Neuronal stem cell (in vitro differentiated cells): ENCODE measurements around the gene AXIN1.

Source experiments
- DNase-seq: peaks from one replicate; pipeline ENCODE4 v3.0.0-alpha.2; 2013; ENCODE audit warnings: low spot score
- H2AFZ ChIP-seq: one replicate; pipeline ENCODE4 v1.6.1; 2013; ENCODE audit warnings: mild to moderate bottlenecking, low read length, inconsistent platforms
- H2AK5ac ChIP-seq: 2 replicates; pipeline ENCODE4 v1.6.1; 2013; ENCODE audit warnings: low read depth, mild to moderate bottlenecking, inconsistent platforms, low read length, moderate library complexity, mixed read lengths
- H2BK120ac ChIP-seq: 2 replicates; pipeline ENCODE4 v1.6.1; 2013; ENCODE audit warnings: low read depth, mild to moderate bottlenecking, inconsistent platforms, low read length, moderate library complexity, mixed read lengths
- H2BK12ac ChIP-seq: one replicate; pipeline ENCODE4 v1.6.1; 2013; ENCODE audit warnings: low read length, inconsistent platforms
- H2BK15ac ChIP-seq: 2 replicates; pipeline ENCODE4 v1.6.1; 2013; ENCODE audit warnings: mild to moderate bottlenecking, low read length, inconsistent platforms, mixed read lengths
- H2BK5ac ChIP-seq: one replicate; pipeline ENCODE4 v1.6.1; 2013; ENCODE audit warnings: inconsistent platforms, mild to moderate bottlenecking, low read length, moderate library complexity
- H3K14ac ChIP-seq: one replicate; pipeline ENCODE4 v1.6.1; 2013; ENCODE audit warnings: low read length, inconsistent platforms
- H3K18ac ChIP-seq: 2 replicates; pipeline ENCODE4 v1.6.1; 2013; ENCODE audit warnings: low read length, inconsistent platforms
- H3K23ac ChIP-seq: 2 replicates; pipeline ENCODE4 v1.6.1; 2013; ENCODE audit warnings: low read depth, mild to moderate bottlenecking, mixed read lengths, low read length, inconsistent platforms; ENCODE audit not compliant: poor library complexity
- H3K27ac ChIP-seq: replicated peaks from 3 replicates; pipeline ENCODE4 v1.5.1; 2013; ENCODE audit warnings: low read length, inconsistent platforms
- H3K27me3 ChIP-seq, 3 experiments: 2 replicates each; pipeline ENCODE4 v1.6.1; 2013; ENCODE audit warnings: low read length in 3 of 3, mild to moderate bottlenecking in 2 of 3, inconsistent platforms in 1 of 3, low read depth in 1 of 3, mixed read lengths in 1 of 3, moderate library complexity in 1 of 3; ENCODE audit not compliant: control insufficient read depth in 3 of 3, insufficient read depth in 3 of 3
- H3K36me3 ChIP-seq, 2 donors: replicated peaks in 1 of 2; 2 replicates each; pipeline ENCODE4 v1.6.1; 2013; ENCODE audit warnings: low read length in 2 of 2; ENCODE audit not compliant: control insufficient read depth in 2 of 2, insufficient read depth in 2 of 2
- H3K4ac ChIP-seq: 2 replicates; pipeline ENCODE4 v1.6.1; 2013; ENCODE audit warnings: inconsistent platforms, mild to moderate bottlenecking, low read length, moderate library complexity
- H3K4me1 ChIP-seq, 2 donors: 1 replicate in 1 of 2; 2 replicates in 1 of 2; pipeline ENCODE4 v1.6.1; 2013; ENCODE audit warnings: low read length in 2 of 2, low read depth in 1 of 2; ENCODE audit not compliant: control insufficient read depth in 2 of 2, insufficient read depth in 1 of 2
- H3K4me2 ChIP-seq: one replicate; pipeline ENCODE4 v1.6.1; 2013; ENCODE audit warnings: mild to moderate bottlenecking, low read length, inconsistent platforms; ENCODE audit not compliant: insufficient read depth, poor library complexity, severe bottlenecking
- H3K4me3 ChIP-seq, 2 donors: 2 replicates each; pipeline ENCODE4 v1.5.1; 2013; ENCODE audit warnings: low read length in 2 of 2, mild to moderate bottlenecking in 2 of 2, inconsistent platforms in 1 of 2, moderate library complexity in 1 of 2
- H3K79me1 ChIP-seq: one replicate; pipeline ENCODE4 v1.6.1; 2013; ENCODE audit warnings: low read depth, mild to moderate bottlenecking, inconsistent platforms, low read length, moderate library complexity
- H3K9ac ChIP-seq: one replicate; pipeline ENCODE4 v1.6.1; 2013; ENCODE audit warnings: mild to moderate bottlenecking, low read depth, low read length, inconsistent platforms; ENCODE audit not compliant: poor library complexity
- H3K9me3 ChIP-seq, 2 donors: replicated peaks in 1 of 2; 2 replicates each; pipeline versions ENCODE3 to v1.6.1; 2013; ENCODE audit warnings: low read length in 2 of 2, mild to moderate bottlenecking in 2 of 2, inconsistent platforms in 1 of 2, low read depth in 1 of 2, mixed read lengths in 1 of 2, moderate library complexity in 1 of 2; ENCODE audit not compliant: control insufficient read depth in 2 of 2, insufficient read depth in 1 of 2
- H4K8ac ChIP-seq: one replicate; pipeline ENCODE4 v1.6.1; 2013; ENCODE audit warnings: low read depth, mild to moderate bottlenecking, inconsistent platforms, low read length, moderate library complexity
- H4K91ac ChIP-seq: one replicate; pipeline ENCODE4 v1.6.1; 2013; ENCODE audit warnings: low read length, low read depth, mild to moderate bottlenecking, inconsistent platforms; ENCODE audit not compliant: poor library complexity
- WGBS, 2 donors: extraction: QIAGEN DNeasy Blood & Tissue Kit; methylation state at CpG; one replicate each; pipeline ENCODE4 v1.1.7; 2013; ENCODE audit warnings: missing lambda C conversion rate in 2 of 2, mixed read lengths in 1 of 2; ENCODE audit not compliant: insufficient read length in 2 of 2, insufficient replicate concordance in 1 of 2; ENCODE audit errors: extremely low coverage in 2 of 2; 5-methylcytosine and 5-hydroxymethylcytosine counted together

The AXIN1 gene

DNA sequence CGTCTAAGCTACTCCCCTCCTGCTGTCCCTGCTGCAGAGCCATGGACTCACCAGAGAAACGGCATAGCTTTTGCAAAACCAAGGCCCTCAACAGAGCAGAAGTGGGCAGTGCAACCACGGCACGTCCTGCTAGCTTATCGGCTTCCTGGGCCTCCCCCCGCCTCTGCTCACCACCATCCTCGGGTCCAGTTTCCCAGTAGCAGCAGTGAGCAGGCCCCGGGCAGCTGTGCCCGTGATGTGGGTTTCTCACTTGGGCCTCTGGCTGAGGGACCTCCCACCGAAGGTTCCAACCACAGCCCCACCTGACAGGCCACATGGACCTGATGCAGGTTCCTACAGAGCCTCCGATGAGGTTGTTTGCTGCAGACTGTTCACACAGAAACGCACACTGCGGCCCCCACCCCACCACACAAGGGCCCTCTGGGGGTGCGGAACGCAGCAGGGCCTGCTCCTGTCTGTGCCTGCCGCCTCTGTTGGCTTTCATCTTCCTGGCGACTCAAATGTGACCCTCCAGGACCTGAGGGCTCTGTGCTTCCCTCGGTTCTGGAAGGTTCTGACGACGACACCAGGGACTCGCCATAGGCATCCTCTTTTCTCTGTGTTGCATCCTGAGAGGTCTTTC, 44.7 kb downstream of the AXIN1 start:
- Histone ChIP-seq H3K4me1 (no peaks in the 10 kb centered on the region), H3K4ac (no peak overlapping the region), H2AFZ (no peak overlapping the region), H3K9me3 (no peaks in the 10 kb centered on the region), H4K8ac (no peak overlapping the region), H3K9ac (no peak overlapping the region), H2BK12ac (no peak overlapping the region), H3K36me3 (peaks cover 40 to 71% of the 10 kb centered on the region in 2 donors), H2BK15ac (no peak overlapping the region), H2AK5ac (no peak overlapping the region), H4K91ac (no peak overlapping the region), H3K4me2 (no peak overlapping the region), H3K23ac (no peak overlapping the region), H3K18ac (no peak overlapping the region), H3K14ac (no peak overlapping the region), H3K4me3 (no peak overlapping the region), H3K27me3 (no peaks in the 10 kb centered on the region), H2BK5ac (no peak overlapping the region), H2BK120ac (no peak overlapping the region), H3K79me1 (peaks cover 17% of the 10 kb centered on the region), H3K27ac (no peak overlapping the region)
- no peak for DNase-seq
- WGBS, 2 donors = no CpG with 5 or more reads among the region's 21 CpGs

DNA sequence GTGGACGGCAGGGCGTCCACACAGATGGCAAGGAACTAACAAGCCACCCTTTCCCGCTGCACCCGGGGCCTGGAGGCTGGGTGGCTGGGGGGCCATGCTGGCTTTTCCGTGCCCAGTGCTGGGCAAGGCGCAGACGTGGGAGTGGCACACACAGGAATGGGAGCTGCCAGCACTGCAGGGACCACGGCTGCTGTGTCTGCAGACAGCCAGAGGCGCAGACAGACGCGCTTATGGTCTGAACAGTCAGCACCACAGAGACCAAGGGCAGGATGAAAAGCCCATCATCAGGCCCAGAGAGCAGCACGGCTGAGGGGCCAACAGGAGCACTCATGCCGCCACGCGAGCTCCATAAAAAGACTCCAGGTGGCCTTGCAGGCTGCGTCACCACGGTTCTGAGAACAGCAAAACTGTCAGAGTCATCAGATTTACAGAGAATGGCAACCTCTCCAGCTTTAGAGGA, 45.6 kb downstream of the AXIN1 start:
- H3K36me3 ChIP-seq = peaks cover 34 to 63% of the 10 kb centered on the region in 2 donors
- H3K9ac ChIP-seq = no peak overlapping the region
- H4K8ac ChIP-seq = no peak overlapping the region
- H3K9me3 ChIP-seq = no peaks in the 10 kb centered on the region
- H2BK120ac ChIP-seq = no peak overlapping the region
- no peak overlapping the region for H4K91ac ChIP-seq
- H3K4ac ChIP-seq = no peak overlapping the region
- no peak overlapping the region for H3K27ac ChIP-seq
- no peak overlapping the region for H3K14ac ChIP-seq
- no peak overlapping the region for H2BK15ac ChIP-seq
- no peak overlapping the region for H2BK5ac ChIP-seq
- H3K23ac ChIP-seq = no peak overlapping the region
- H3K18ac ChIP-seq = no peak overlapping the region
- WGBS, 2 donors = no CpG with 5 or more reads among the region's 17 CpGs
- no peak overlapping the region for H2AFZ ChIP-seq
- H2BK12ac ChIP-seq = no peak overlapping the region
- H3K27me3 ChIP-seq = no peaks in the 10 kb centered on the region
- peaks cover 17% of the 10 kb centered on the region for H3K79me1 ChIP-seq
- H2AK5ac ChIP-seq = no peak overlapping the region
- no peak overlapping the region for H3K4me2 ChIP-seq
- peak overlapping the region in 1 of 2 donors; percentile 11 for H3K4me3 ChIP-seq
- no peak for DNase-seq
- no peaks in the 10 kb centered on the region for H3K4me1 ChIP-seq

DNA sequence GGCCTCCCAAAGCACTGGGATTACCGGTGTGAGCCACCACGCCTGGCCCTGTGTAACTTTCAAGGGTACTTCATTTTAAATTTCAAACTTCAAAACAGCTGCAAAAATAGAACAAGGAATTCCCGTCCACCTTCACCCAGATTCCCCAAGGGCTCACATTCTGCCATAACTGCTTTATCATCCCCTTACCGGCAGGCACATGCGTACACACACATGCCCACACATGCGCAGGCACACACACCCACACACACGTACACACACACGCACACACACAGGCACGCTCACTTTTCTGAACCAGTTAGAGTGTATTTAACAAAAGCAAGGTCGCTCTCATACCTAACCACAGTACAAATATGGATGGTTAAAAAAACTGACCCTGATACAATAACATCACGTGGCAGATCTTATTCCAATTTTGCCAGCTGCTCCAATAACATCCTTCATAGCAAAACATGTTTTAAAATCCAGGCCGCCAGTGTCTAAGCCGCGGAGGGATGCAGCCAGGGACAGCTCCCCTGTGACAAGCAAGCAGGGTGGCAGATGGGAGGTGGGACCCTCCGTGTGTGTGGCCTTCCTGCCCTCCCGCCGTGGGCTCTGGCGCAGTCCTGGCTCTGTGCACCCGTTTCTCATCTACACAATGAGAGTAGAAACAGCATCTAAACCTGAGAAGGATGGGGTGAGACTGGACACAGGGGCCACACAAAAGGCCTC, 46.5 kb downstream of the AXIN1 start:
- no peaks in the 10 kb centered on the region for H3K9me3 ChIP-seq
- H3K14ac ChIP-seq = no peak overlapping the region
- no peak overlapping the region for H3K4me2 ChIP-seq
- no peaks in the 10 kb centered on the region for H3K27me3 ChIP-seq
- no peak overlapping the region for H3K4ac ChIP-seq
- no peak overlapping the region for H2BK5ac ChIP-seq
- H3K4me3 ChIP-seq = no peak overlapping the region
- H4K8ac ChIP-seq = no peak overlapping the region
- H3K36me3 ChIP-seq = peaks cover 30 to 59% of the 10 kb centered on the region in 2 donors
- H3K27ac ChIP-seq = no peak overlapping the region
- no peak overlapping the region for H3K23ac ChIP-seq
- no CpG with 5 or more reads among the region's 19 CpGs for WGBS, 2 donors
- H3K79me1 ChIP-seq = peaks cover 17% of the 10 kb centered on the region
- H2AFZ ChIP-seq = no peak overlapping the region
- no peak for DNase-seq
- no peak overlapping the region for H2BK15ac ChIP-seq
- H2BK120ac ChIP-seq = no peak overlapping the region
- H2BK12ac ChIP-seq = no peak overlapping the region
- H3K9ac ChIP-seq = no peak overlapping the region
- no peak overlapping the region for H3K18ac ChIP-seq
- no peak overlapping the region for H2AK5ac ChIP-seq
- H3K4me1 ChIP-seq = no peaks in the 10 kb centered on the region
- no peak overlapping the region for H4K91ac ChIP-seq

DNA sequence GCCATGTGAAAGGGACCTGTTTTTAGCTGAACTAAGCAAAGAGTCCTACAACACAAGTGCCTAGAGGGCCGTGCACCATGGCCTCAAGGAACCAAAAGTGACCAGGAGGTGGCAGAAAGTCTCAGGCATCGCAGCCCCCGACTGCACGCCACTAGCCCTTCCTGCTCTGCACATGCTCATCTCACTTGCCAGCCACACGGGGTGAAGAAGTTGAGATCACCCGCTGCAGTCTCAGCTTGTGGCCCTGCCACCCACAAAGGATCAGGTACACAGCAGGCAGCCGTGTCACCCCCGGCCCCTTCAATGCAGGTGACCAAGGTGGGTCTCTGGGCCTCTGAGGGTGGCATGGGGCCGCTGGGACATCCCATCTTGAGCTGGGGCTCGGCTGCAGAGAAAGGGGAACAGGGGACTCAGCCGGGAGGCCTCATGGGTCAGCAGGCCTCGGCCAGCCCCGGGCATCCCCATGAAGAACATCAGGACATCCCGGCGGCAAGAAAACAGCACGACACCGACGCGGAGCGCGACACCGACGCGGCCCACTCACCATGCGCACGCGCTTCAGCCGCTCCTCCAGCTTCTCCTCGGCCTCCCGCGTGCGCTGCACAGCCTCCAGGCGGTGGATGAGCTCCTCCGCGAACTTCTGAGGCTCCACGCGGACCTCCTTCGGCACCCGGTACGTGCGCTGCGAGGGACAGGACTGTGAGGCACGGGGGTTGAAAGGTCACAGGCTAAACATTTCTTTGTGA, 48.6 kb downstream of the AXIN1 start:
- peaks cover 11% of the 10 kb centered on the region for H3K79me1 ChIP-seq
- no peak overlapping the region for H3K4me3 ChIP-seq
- no peak overlapping the region for H2AFZ ChIP-seq
- H3K4me2 ChIP-seq = no peak overlapping the region
- H3K27ac ChIP-seq = no peak overlapping the region
- peak overlapping the region; percentile 77 for H3K9ac ChIP-seq
- peak overlapping the region; percentile 85 for H3K23ac ChIP-seq
- WGBS, 2 donors = no CpG with 5 or more reads among the region's 43 CpGs
- H2BK12ac ChIP-seq = no peak overlapping the region
- H4K91ac ChIP-seq = no peak overlapping the region
- peak overlapping the region; percentile 64 for H3K18ac ChIP-seq
- H3K9me3 ChIP-seq = no peaks in the 10 kb centered on the region
- H2BK15ac ChIP-seq = no peak overlapping the region
- no peak overlapping the region for H2AK5ac ChIP-seq
- no peak overlapping the region for H3K4ac ChIP-seq
- H2BK5ac ChIP-seq = peak overlapping the region; percentile 82
- DNase-seq = no peak
- H3K36me3 ChIP-seq = peaks cover 23 to 55% of the 10 kb centered on the region in 2 donors
- H4K8ac ChIP-seq = no peak overlapping the region
- H3K4me1 ChIP-seq = no peaks in the 10 kb centered on the region
- H2BK120ac ChIP-seq = no peak overlapping the region
- H3K27me3 ChIP-seq = no peaks in the 10 kb centered on the region
- no peak overlapping the region for H3K14ac ChIP-seq
